ENCODE measurements around the gene CSPG5. TPM values are rescaled to one million over a fixed set of nuclear protein-coding genes. Genes with fewer than 3 reads are reported as not detected.

Gene CSPG5
- total RNA-seq, 1 experiment from 2014 or later: 5.7 TPM

DNA sequence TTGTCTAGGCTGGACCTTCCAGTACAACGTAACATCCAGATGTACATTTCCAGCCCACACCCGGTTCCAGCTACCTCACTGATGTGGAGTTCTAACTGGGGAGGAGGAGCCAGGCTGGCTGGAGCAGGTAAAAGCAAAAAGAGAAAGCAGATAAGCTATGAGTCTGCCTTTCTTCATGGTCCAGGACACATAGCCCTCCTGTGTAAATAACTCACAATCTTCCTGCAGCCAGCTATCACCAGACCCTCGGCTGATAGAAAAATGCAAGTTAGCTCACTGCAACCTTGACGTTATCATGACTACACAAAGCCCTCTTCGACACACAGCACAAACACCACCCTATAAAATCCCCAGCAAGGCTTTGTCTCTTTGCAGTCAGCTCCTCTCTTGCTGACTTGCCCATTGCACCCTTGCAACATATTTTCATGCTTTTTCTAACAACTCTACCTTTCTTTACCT lies 44.6 kb downstream of the CSPG5 start:
- Histone ChIP-seq H3K18ac (ENCODE audit: insufficient read length, low read depth, low read length) (no peak overlapping the region), H2AK5ac (ENCODE audit: insufficient read length, low read length) (no peak overlapping the region), H2BK120ac (ENCODE audit: low read depth, low read length, poor library complexity, severe bottlenecking) (no peak overlapping the region), H2BK15ac (ENCODE audit: low read depth, low read length) (no peak overlapping the region), H4K20me1 (ENCODE audit: control insufficient read depth, insufficient read depth, insufficient read length) (no peaks in the 10 kb centered on the region), H3K56ac (ENCODE audit: insufficient read length, low read depth, low read length) (no peak overlapping the region), H3K27me3 (ENCODE audit: insufficient read depth, low read length) (no peaks in the 10 kb centered on the region), H3K9ac (ENCODE audit: extremely low read depth, insufficient read length, low read length) (no peak overlapping the region), H2AFZ (ENCODE audit: low read length) (no peak overlapping the region), H3K4me1 (ENCODE audit: insufficient read depth, low read length) (no peaks in the 10 kb centered on the region), H3K79me1 (ENCODE audit: insufficient read depth, low read depth, low read length, poor library complexity, severe bottlenecking) (no peaks in the 10 kb centered on the region), H2BK5ac (ENCODE audit: insufficient read length, low read length) (no peak overlapping the region), H3K9me3 (ENCODE audit: control insufficient read depth, low read depth, low read length) (no peaks in the 10 kb centered on the region), H3K4me2 (ENCODE audit: insufficient read depth, insufficient read length, low read length) (no peak overlapping the region), H4K5ac (ENCODE audit: insufficient read length, low read depth, low read length) (no peak overlapping the region), H4K8ac (replicated peaks; ENCODE audit: insufficient read length, low read depth, low read length) (no peak overlapping the region), H3K79me2 (ENCODE audit: insufficient read depth, low read length) (no peaks in the 10 kb centered on the region), H2BK12ac (ENCODE audit: insufficient read length, low read depth, low read length) (no peak overlapping the region), H4K91ac (ENCODE audit: insufficient read length, low read depth, low read length) (no peak overlapping the region), H3T11ph (ENCODE audit: low read length) (no peak overlapping the region), H3K14ac (ENCODE audit: insufficient read depth, low read length) (no peak overlapping the region), H2BK20ac (ENCODE audit: low read depth, low read length, poor library complexity, severe bottlenecking) (no peak overlapping the region), H3K23me2 (ENCODE audit: insufficient read length, low read depth, low read length, poor library complexity, severe bottlenecking) (no peaks in the 10 kb centered on the region), H3K27ac (ENCODE audit: insufficient read length, low read depth, low read length) (no peak overlapping the region), H3K23ac (ENCODE audit: insufficient read length, low read depth, low read length) (no peak overlapping the region), H3K4ac (ENCODE audit: low read depth, low read length) (no peak overlapping the region)
- no peak overlapping the region for H3K4me3 Mint-ChIP-seq
- peaks cover 5% of the 10 kb centered on the region for H3K27me3 Mint-ChIP-seq (ENCODE audit: low read depth)
- TF ChIP-seq CTCF (conservative IDR thresholded peaks at IDR 0.05): no peak
- H3K36me3 Mint-ChIP-seq (ENCODE audit: insufficient read depth in 1 of 3, low read depth in 3 of 3): no peaks in the 10 kb centered on the region
- H3K27ac Mint-ChIP-seq: no peak overlapping the region
- WGBS (ENCODE audit: extremely low coverage, insufficient read length, low lambda C conversion rate): no CpG with 5 or more reads among the region's 5 CpGs
- H3K9me3 Mint-ChIP-seq: peaks cover 6 to 11% of the 10 kb centered on the region in 2 experiments
- peaks cover 4 to 7% of the 10 kb centered on the region in 2 experiments; a peak in 3 of 4 replicates for H3K4me1 Mint-ChIP-seq
- no peak for DNase-seq
